ENCODE data around the gene CD2BP2.

GRCh38 chr16:30352488-30353401 lies 2.4 kb downstream of the CD2BP2 start:
- TF ChIP-seq CTCF (IDR thresholded peaks at IDR 0.05; ENCODE audit: insufficient read depth, low read length) (no peak), REST (IDR thresholded peaks at IDR 0.05; ENCODE audit: insufficient replicate concordance, low read depth) (no peak)

Measured in HL-60 (cell line).